ENCODE data around the gene FAM25G.

- TF ChIP-seq MAX (IDR thresholded peaks at IDR 0.05): no peak
- no peak for TF ChIP-seq USF2 (IDR thresholded peaks at IDR 0.05; ENCODE audit: low read length)
- TF ChIP-seq SIX5 (IDR thresholded peaks at IDR 0.05; ENCODE audit: low read depth, low read length): no peak
- TF ChIP-seq SUZ12 (IDR thresholded peaks at IDR 0.05; ENCODE audit: low read length): no peak
- no peak for TF ChIP-seq EZH2 (IDR thresholded peaks at IDR 0.05; ENCODE audit: low read depth, low read length, severe bottlenecking)
- no peak for TF ChIP-seq POLR2A (IDR thresholded peaks at IDR 0.05; ENCODE audit: control extremely low read depth in 1 of 2, low read depth in 2 of 2, low read length in 2 of 2)
- TF ChIP-seq ASH2L (IDR thresholded peaks at IDR 0.05; ENCODE audit: low read length): no peak
- TF ChIP-seq MAFK (IDR thresholded peaks at IDR 0.05; ENCODE audit: low read depth, low read length): no peak
- TF ChIP-seq CTCF (IDR thresholded peaks at IDR 0.05; ENCODE audit: control extremely low read depth in 1 of 3, insufficient read depth in 1 of 3, low read depth in 1 of 3, low read length in 3 of 3): no peak
Observed at GRCh38 chr10:47450442-47450841, 41.1 kb downstream of the FAM25G start.
